HG03439 (cell line): ENCODE results near the gene CRYL1.

Source experiments
- ATAC-seq: cut with Tn5 transposase; IDR thresholded peaks from one replicate; pipeline ENCODE4 v1.9.1; 2021; ENCODE audit warnings: mild to moderate bottlenecking, moderate library complexity; ENCODE audit not compliant: unreplicated experiment

Gene CRYL1

DNA sequence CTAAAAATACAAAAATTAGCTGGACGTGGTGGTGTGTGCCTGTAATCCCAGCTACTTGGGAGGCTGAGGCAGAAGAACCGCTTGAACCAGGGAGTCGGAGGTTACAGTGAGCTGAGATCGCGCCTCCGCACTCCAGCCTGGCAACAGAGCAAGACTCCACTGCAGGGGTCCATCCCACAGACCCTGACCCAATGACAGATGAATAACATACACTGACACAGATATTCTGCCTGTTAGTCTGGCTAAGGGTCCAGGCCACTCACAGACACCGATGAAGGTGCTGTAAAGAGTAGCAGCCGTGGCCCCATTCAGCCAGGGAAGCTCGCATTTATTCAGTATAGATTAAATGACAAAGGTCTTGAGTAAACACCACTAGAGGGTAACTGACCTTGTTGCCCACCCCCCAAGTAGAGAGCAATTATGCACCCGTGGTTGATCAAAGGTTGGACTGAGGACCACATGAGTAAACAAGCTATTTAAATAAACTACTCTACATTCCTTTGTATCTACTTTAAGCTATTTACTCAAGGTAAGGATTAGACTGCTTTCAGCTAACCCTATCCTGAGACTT is 8.5 kb upstream of the CRYL1 start:
- ATAC-seq, result no peak

DNA sequence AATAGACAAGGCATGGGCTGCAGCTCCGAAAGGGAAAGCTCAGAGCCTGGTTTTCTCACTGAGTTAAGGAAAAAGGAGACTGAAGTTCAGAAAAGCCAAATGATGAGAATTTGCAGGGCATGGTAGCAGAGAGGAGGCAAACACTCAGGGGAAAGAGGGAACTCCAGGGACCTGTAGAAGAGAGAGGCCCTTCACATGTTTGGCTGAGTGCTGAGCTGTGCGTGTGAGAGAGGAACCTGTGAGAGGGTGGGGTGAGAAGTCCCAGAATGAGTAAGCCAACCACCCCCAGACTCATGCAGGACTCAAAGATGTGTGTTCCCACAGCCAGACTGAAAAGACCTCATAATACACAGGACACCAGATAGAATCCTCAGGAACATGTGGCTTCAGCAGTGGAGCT is 2.8 kb upstream of the CRYL1 start:
- ATAC-seq, result no peak

- ATAC-seq, result no peak
These were observed 1.0 kb upstream of the CRYL1 start for GRCh38 chr13:20526664-20527063.

GRCh38 chr13:20525144-20525600 is 485 bp downstream of the CRYL1 start:
- ATAC-seq, result peak; percentile 26

GRCh38 chr13:20521364-20522115 is 4.1 kb downstream of the CRYL1 start:
- ATAC-seq, result no peak

DNA sequence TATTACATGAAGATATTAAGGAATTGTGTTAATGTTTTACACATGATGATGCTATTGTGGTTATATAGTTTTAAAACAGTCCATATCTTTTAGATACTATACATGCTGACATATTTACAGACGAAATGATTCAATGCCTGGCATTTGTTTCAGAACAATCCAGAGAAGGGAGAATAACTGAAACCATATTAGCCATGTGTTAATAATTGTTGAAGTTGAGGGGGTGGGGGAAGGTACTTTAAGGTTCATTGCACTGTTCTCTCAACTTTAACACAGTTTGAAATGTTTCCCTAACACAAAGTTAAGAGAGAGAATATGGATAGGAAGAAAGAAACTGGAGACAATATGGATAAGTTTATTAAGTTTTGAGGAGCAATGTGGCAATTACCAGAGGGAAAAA is 5.8 kb downstream of the CRYL1 start:
- ATAC-seq, result no peak

DNA sequence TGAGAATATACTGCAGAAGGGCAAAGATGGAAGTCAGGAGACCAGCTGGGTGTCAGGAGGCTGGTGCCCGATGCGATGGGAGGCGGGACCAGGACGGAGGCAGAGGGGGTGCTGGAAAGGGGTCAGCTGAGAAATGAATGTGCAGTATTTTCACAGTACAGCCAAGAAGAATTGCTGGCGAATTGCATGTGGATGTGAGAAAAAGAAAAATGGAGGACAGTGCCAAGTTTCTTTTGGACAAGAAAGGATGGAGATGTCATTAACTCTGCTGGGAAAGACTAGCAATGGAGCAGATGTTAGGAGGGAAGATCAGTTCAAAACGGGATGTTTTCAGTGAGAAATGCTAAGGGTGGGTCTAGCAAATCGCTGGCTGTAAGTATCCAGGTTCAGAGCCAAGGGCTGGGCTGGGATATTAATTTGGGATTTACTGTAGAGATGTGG is 7.0 kb downstream of the CRYL1 start:
- no peak for ATAC-seq

DNA sequence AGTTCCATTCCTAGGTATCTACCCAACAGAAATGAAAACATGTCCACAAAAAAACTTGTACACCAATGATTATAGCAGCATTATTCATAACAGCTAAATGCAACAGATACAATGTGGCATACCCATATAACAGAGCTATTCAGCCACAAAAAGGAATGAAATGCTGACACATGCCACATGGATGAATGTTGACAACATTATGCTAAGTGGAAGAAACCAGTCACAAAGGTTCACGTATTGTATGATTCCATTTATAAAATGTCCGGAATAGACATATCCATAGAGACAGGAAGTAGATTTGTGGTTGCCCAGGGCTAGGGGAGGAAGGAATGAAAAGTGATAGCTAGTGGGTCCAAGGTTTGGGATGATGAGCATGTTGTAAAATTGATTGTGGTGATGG is 10.8 kb downstream of the CRYL1 start:
- no peak for ATAC-seq

DNA sequence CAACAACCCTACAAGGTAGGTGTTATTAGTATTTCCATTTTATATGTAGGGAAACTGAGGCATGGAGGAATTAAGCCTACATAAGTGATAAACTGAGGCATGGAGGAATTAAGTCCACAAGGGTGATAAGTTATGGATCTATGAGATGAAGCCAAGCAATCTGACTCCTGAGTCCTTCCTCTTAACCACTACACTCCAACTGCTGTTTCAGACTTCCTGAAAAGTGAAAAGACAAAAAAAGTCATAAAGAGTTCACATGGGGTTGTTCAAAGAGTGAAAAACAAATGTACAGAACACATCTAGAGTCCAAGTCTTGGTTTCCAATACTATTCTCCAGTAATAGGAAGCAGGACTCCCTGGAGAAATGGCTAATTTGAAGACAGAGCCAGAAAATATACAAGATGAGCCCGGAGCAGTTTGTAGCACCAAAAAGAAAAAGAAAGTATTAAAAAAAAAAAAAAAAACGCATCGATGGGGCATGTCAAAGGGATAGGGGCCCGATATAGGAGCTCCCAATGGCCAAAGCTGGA is 12.1 kb downstream of the CRYL1 start:
- ATAC-seq, result no peak

- no peak for ATAC-seq
These were observed 13.5 kb downstream of the CRYL1 start for GRCh38 chr13:20512042-20512683.

DNA sequence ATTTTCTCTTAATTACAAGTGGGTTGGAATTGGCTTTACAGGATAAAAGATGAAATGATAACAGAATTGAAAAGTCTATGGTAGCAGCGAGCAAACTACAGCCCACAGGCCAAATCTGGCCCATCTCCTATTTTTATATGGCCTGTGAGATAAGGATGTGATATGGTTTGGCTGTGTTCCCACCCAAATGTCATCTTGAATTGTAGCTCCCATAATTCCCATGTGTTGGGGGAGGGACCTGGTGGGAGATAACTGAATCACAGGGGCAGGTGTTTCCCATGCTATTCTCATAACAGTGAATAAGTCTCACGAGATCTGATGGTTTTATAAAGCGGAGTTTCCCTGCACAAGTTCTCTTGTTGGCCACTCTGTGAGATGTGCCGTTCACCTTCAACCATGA is 19.0 kb downstream of the CRYL1 start:
- no peak for ATAC-seq

DNA sequence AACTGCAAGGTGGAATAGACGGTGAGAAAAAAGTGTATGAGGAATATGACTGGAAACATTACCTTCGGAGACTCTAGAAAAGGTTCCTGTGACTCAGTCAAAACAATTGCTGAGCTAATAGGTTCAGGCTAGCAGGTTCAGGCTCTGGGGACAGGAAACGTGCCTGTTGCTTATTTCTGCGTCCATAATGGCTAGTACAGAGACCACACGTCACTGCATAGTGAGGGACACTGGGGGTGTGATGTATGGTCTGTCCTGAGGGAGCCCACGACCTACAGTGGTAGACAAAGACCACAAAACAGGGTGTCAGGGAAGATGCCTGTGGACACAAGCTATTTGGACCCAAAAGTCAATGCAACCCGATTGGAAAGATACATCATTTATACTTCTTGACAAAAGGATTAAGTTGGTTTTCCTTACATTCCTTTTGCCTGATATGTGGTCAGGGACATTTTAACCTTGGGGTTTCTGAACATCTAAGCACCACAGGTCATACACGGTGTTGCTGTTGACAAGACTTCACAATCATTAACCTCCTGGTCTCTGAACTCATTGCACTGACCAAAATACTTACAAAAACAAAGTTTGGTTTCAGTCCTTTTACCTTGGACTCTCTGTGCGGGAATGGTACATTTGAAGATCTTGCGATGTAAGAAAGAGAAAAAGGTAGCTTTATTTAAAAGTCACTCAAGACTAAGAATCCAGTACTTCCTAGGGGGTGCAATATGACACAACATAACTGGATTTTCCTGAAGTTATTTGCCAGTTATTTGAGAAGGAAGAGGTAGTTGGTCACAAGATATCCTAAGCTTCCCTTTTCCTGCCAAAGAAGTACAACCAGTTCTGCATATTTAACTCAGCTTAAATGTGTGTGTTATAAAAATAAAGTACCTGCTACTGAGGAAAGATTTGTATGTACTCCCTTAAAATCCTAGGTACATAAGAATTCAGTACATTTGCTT is 20.0 kb downstream of the CRYL1 start:
- no peak for ATAC-seq

- ATAC-seq, result no peak
These were observed 22.3 kb downstream of the CRYL1 start for GRCh38 chr13:20503088-20504083.

DNA sequence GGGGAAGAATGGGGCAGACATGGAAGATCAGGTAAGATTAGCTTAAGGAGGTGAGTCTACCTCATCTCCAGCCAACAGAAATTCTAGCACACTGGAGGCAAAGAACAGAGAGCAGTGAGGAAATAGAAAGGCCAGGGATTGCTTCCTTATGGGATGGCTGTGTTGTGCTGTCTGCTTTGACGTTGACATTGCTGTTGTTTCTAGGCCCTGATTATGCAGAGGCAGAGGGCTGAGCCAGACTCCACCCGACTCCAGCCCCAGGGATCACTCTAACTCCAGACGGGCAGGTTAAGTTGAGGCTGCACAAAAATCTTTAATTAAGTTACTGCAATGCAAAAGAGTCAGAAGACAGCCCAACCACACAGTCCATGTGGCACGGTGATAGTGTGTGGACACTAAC is 24.1 kb downstream of the CRYL1 start:
- ATAC-seq, result no peak

- ATAC-seq, result no peak
These were observed 24.5 kb downstream of the CRYL1 start for GRCh38 chr13:20501120-20501519.

DNA sequence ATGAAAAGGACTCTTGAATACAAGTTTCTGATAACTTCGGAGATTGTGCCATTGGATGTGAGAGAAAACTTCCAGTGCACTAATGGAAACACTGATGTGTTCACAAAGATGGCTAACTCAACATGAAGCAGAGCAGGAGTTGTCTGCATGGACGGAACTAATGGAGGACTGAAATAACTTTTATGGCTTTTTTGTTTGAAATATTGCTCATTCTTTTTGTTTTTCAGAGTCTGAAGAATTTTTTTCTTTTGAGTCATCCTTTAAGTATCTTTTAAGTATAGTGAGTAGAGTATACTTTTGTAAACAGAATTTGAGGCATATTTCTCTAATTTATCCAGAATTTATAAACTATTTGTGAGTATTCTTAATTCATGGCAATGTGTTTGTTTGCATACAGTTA is 25.7 kb downstream of the CRYL1 start:
- no peak for ATAC-seq

- ATAC-seq, result no peak
These were observed 27.0 kb downstream of the CRYL1 start for GRCh38 chr13:20498659-20499058.

GRCh38 chr13:20498129-20498528 is 27.5 kb downstream of the CRYL1 start:
- ATAC-seq, result no peak

GRCh38 chr13:20497006-20497775 is 28.5 kb downstream of the CRYL1 start:
- no peak for ATAC-seq
